Osteoblast (primary cell): ENCODE data around the gene RASA3. TPM values are rescaled to one million over a fixed set of nuclear protein-coding genes. Genes with fewer than 3 reads are reported as not detected.

Source experiments
- DNase-seq: peaks from one replicate; pipeline ENCODE4 v3.0.0; 2011; ENCODE audit warnings: low spot score, mixed read lengths; ENCODE audit not compliant: insufficient read length; ENCODE audit errors: missing footprints
- H2AFZ ChIP-seq: 2 replicates; pipeline ENCODE4 v1.6.0; 2011; ENCODE audit warnings: mild to moderate bottlenecking, low read length
- H3K27ac ChIP-seq: 2 replicates; pipeline ENCODE4 v1.5.1; 2011; ENCODE audit warnings: mild to moderate bottlenecking, low read depth, low read length, moderate library complexity
- H3K27me3 ChIP-seq: 2 replicates; pipeline ENCODE4 v1.6.0; 2012; ENCODE audit warnings: mild to moderate bottlenecking, control low read depth, inconsistent platforms, low read length, moderate library complexity; ENCODE audit not compliant: insufficient read depth
- H3K36me3 ChIP-seq: 2 replicates; pipeline ENCODE4 v1.5.1; 2011; ENCODE audit warnings: mild to moderate bottlenecking, low read length, control low read depth, moderate library complexity; ENCODE audit not compliant: insufficient read depth
- H3K4me1 ChIP-seq: 2 replicates; pipeline ENCODE4 v1.5.1; 2011; ENCODE audit warnings: mild to moderate bottlenecking, low read length, control low read depth, moderate library complexity; ENCODE audit not compliant: insufficient read depth
- H3K4me2 ChIP-seq: 2 replicates; pipeline ENCODE4 v1.6.0; 2011; ENCODE audit warnings: mild to moderate bottlenecking, low read length; ENCODE audit not compliant: insufficient read depth
- H3K4me3 ChIP-seq: fragments of 200-600 bp; sonication (generic); 3 replicates; pipeline ENCODE4 v1.5.1; 2012; ENCODE audit warnings: mild to moderate bottlenecking, low read length, inconsistent platforms; ENCODE audit not compliant: insufficient read depth
- H3K79me2 ChIP-seq: 2 replicates; pipeline ENCODE4 v1.6.0; 2012; ENCODE audit warnings: mild to moderate bottlenecking, low read length, control low read depth, inconsistent platforms; ENCODE audit not compliant: insufficient read depth
- H3K9me3 ChIP-seq: 2 replicates; pipeline ENCODE4 v1.5.1; 2011; ENCODE audit warnings: low read depth, low read length, control low read depth
- H4K20me1 ChIP-seq: 2 replicates; pipeline ENCODE4 v1.6.0; 2012; ENCODE audit warnings: mild to moderate bottlenecking, low read length, control low read depth; ENCODE audit not compliant: insufficient read depth
- total RNA-seq: library from RNA; depleted of rRNA; stranded (reverse); fragments of >200 nt; gene quantifications from 2 replicates; pipeline ENCODE4 v1.2.3, GENCODE V29; 2012
- TF ChIP-seq, protein P1 (sequence below): IDR thresholded peaks from 2 replicates; pipeline ENCODE4 v1.5.1; 2011; ENCODE audit warnings: mild to moderate bottlenecking, low read depth, low read length, moderate library complexity; ENCODE audit errors: extremely low read depth

Gene RASA3
- total RNA-seq, 1 donor = 41.3 TPM

DNA sequence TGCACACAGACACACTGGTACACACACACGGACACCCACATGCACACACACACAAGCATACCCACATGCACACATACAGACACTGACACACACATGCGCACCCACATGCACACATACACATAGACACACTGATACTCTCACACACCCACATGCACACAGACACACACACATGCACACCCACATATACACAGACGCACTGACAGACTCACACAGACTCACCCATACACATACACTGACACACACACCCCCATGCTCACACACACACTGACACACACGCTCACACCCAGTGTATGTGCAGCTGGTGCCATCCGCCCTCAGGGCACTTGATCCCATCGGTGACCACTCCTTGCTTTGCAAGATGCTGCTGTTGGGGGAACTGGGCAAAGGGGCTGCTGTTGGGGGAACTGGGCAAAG is 9.7 kb upstream of the RASA3 start:
- TF ChIP-seq, protein P1, sequence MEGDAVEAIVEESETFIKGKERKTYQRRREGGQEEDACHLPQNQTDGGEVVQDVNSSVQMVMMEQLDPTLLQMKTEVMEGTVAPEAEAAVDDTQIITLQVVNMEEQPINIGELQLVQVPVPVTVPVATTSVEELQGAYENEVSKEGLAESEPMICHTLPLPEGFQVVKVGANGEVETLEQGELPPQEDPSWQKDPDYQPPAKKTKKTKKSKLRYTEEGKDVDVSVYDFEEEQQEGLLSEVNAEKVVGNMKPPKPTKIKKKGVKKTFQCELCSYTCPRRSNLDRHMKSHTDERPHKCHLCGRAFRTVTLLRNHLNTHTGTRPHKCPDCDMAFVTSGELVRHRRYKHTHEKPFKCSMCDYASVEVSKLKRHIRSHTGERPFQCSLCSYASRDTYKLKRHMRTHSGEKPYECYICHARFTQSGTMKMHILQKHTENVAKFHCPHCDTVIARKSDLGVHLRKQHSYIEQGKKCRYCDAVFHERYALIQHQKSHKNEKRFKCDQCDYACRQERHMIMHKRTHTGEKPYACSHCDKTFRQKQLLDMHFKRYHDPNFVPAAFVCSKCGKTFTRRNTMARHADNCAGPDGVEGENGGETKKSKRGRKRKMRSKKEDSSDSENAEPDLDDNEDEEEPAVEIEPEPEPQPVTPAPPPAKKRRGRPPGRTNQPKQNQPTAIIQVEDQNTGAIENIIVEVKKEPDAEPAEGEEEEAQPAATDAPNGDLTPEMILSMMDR = no peak
- Histone ChIP-seq H3K4me3 (no peak overlapping the region), H3K27me3 (no peaks in the 10 kb centered on the region), H3K9me3 (no peaks in the 10 kb centered on the region), H4K20me1 (no peaks in the 10 kb centered on the region), H3K79me2 (no peaks in the 10 kb centered on the region), H3K4me2 (no peak overlapping the region), H2AFZ (no peak overlapping the region), H3K36me3 (no peaks in the 10 kb centered on the region), H3K4me1 (peaks cover 3% of the 10 kb centered on the region), H3K27ac (no peak overlapping the region)
- DNase-seq = no peak

DNA sequence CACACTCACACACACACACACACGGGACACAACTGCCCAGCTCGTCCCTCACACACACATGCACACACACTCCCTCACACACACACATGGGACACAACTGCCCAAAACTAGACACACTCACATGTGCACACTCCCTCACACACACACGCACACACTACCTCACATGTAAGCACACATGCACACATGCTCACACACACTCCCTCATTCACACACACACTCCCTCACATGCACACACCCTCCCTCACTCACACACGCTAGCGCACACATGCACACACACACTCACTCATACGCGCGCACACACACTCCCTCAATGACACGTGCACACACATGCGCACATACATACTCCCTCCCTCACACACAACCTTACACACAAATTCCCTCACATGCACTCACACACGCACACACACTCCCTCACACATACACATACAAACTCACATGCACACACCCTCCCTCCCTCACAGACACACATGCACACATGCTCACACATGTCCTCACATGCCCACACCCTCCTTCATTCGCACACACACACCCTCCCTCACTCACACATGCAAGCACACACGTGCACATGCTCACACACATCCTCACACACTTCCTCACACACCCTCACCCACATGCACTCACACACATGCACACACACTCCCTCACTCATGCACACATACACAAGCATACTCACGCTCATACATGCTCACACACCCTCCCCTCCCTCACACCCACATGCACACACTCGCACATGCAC is 9.0 kb upstream of the RASA3 start:
- Histone ChIP-seq H3K9me3 (no peaks in the 10 kb centered on the region), H3K4me3 (no peak overlapping the region), H3K27me3 (no peaks in the 10 kb centered on the region), H3K79me2 (no peaks in the 10 kb centered on the region), H3K4me1 (peaks cover 3% of the 10 kb centered on the region), H3K27ac (no peak overlapping the region), H2AFZ (no peak overlapping the region), H3K36me3 (no peaks in the 10 kb centered on the region), H3K4me2 (no peak overlapping the region), H4K20me1 (no peaks in the 10 kb centered on the region)
- DNase-seq = no peak
- TF ChIP-seq, protein P1 = no peak

DNA sequence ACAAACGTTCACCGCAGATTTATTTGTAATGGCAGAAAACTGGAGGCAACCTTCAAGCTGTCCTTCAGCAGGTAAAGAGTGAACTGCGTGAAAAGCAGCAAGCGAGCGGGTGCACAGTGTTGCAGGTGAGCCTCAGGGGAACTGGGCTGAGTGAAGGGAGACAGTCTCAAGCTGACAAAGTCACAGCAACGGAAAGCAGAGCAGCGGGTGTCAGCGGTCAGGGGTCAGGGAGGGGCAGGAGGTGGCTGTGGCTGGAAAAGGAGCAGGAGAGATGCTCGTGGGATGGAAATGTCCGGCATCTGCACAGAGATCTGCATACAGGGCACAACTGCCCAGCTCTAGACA is 8.5 kb upstream of the RASA3 start:
- Histone ChIP-seq H3K4me3 (peak overlapping the region; percentile 64), H2AFZ (no peak overlapping the region), H3K36me3 (no peaks in the 10 kb centered on the region), H3K9me3 (no peaks in the 10 kb centered on the region), H3K27me3 (no peaks in the 10 kb centered on the region), H3K79me2 (no peaks in the 10 kb centered on the region), H4K20me1 (no peaks in the 10 kb centered on the region), H3K4me1 (peaks cover 3% of the 10 kb centered on the region), H3K27ac (no peak overlapping the region), H3K4me2 (peak overlapping the region; percentile 72)
- no peak for DNase-seq
- TF ChIP-seq, protein P1 = no peak

DNA sequence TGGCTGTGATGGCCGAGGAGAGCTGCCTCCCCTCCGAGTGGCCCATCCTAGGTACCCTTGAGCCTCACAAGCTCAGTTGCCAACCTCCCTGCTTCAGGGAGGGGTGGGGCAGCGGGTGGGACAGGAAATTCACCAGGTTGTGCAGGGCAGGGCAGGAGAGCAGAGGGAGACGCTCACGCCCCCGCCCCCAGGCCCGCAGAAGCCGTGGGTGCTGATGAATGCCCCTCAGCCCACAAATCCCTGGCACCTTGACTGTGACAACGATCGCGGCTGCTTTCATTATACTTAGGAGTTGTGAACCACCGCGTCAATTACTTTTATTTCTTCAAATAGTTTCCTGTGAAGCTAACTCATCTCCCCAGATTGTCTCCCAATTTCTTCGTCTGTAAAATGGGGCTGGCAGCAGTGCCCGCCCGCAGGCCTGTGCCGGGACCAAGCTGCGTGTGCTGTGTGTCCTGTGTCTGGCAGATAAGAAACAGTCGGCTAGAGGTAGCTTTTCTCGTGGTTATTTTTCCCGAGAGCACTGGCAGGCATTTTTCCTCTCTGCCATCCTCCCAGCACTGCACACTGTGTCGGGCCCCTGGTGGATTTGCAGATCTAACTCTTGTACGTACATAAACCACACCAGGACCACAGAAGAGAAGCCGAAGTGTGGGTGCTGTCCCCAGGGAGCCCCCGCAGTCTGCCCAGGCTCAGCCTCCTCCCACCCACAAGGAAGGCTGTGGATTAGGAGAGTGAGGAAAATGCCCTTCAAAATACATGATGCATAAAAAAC is 7.9 kb upstream of the RASA3 start:
- Histone ChIP-seq H3K79me2 (no peaks in the 10 kb centered on the region), H2AFZ (peak overlapping the region; percentile 70), H3K4me3 (peak overlapping the region; percentile 64), H3K4me2 (peak overlapping the region; percentile 72), H4K20me1 (no peaks in the 10 kb centered on the region), H3K4me1 (peaks cover 3% of the 10 kb centered on the region), H3K27me3 (no peaks in the 10 kb centered on the region), H3K36me3 (no peaks in the 10 kb centered on the region), H3K27ac (no peak overlapping the region), H3K9me3 (no peaks in the 10 kb centered on the region)
- DNase-seq = no peak
- TF ChIP-seq, protein P1 = no peak
